GM12878 (cell line): Measurements from ENCODE around the gene PRM1. TPM values are rescaled to one million over a fixed set of nuclear protein-coding genes. Genes with fewer than 3 reads are reported as not detected.

ENCODE experiments used
- ATAC-seq: fragments of 200-7000 bp; cut with Tn5 transposase; 3 replicates; pipeline ENCODE4 v1.9.1; 2020; ENCODE audit warnings: mild to moderate bottlenecking, moderate library complexity
- BruUV-seq: library from RNA; stranded (reverse); fragments of 400-500 nt; replicated peaks from 2 replicates; lab custom pipeline; 2021; lab: Mats Ljungman, UMichigan
- CTCF ChIA-PET: fragments of 300-600 bp; sonication (Branson Sonifier 250); formaldehyde crosslinking; extraction: SDS; loops from one replicate; lab custom pipeline; 2021; ENCODE audit warnings: inconsistent platforms; lab: Yijun Ruan, JAX
- POLR2A ChIA-PET: fragments of 350-600 bp; formaldehyde crosslinking; extraction: SDS; loops from one replicate; lab custom pipeline; 2021; ENCODE audit warnings: inconsistent platforms; lab: Charles Lee
- RAD21 ChIA-PET: fragments of 300-600 bp; sonication (Branson Sonifier 250); formaldehyde crosslinking; loops from one replicate; lab custom pipeline; 2023; ENCODE audit warnings: antibody characterized with exemption; ENCODE audit not compliant: unreplicated experiment; lab: Charles Lee
- SMC1A ChIA-PET: fragments of 300-600 bp; sonication (Branson Sonifier 250); formaldehyde crosslinking; loops from one replicate; lab custom pipeline; 2023; ENCODE audit not compliant: unreplicated experiment, uncharacterized antibody; lab: Charles Lee
- DNase-seq: peaks from one replicate; pipeline ENCODE4 v3.0.0-alpha.2; 2011; ENCODE audit warnings: low read depth, low spot score
- FAIRE-seq: peaks from 3 replicates; lab custom pipeline; 2011; peaks lifted over from hg19 to GRCh38; lab: Jason Lieb, UNC
- H2AFZ ChIP-seq: 2 replicates; pipeline ENCODE4 v1.6.0; 2011; ENCODE audit warnings: low read depth, low read length, control low read depth; ENCODE audit not compliant: control insufficient read depth
- H3K27ac ChIP-seq: 2 replicates; pipeline ENCODE4 v1.5.1; 2011; ENCODE audit warnings: control low read depth; ENCODE audit not compliant: control insufficient read depth, insufficient read depth
- H3K27me3 ChIP-seq, 2 experiments: replicated peaks in 1 of 2; 2 replicates each; pipeline versions ENCODE4 v1.6.0 to v1.6.1; 2011; ENCODE audit warnings: low read length in 1 of 2; ENCODE audit not compliant: control insufficient read depth in 2 of 2, insufficient read depth in 2 of 2
- H3K36me3 ChIP-seq, 2 experiments: 2 replicates each; pipeline ENCODE4 v1.5.1; 2011; ENCODE audit warnings: low read length in 1 of 2; ENCODE audit not compliant: control insufficient read depth in 2 of 2, insufficient read depth in 2 of 2
- H3K4me1 ChIP-seq: 2 replicates; pipeline ENCODE4 v1.6.1; 2011; ENCODE audit warnings: mild to moderate bottlenecking, low read length, moderate library complexity, mixed read lengths; ENCODE audit not compliant: control insufficient read depth, insufficient read depth
- H3K4me2 ChIP-seq: 2 replicates; pipeline ENCODE4 v1.6.0; 2011; ENCODE audit warnings: control low read depth; ENCODE audit not compliant: control insufficient read depth, insufficient read depth
- H3K4me3 ChIP-seq: fragments of 200-600 bp; sonication (generic); 2 replicates; pipeline ENCODE4 v1.5.1; 2016
- H3K79me2 ChIP-seq: 2 replicates; pipeline ENCODE4 v1.6.0; 2011; ENCODE audit warnings: low read length; ENCODE audit not compliant: control insufficient read depth, insufficient read depth
- H3K9ac ChIP-seq: 2 replicates; pipeline ENCODE4 v1.8.0; 2011; ENCODE audit warnings: low read length, control low read depth, mixed read lengths; ENCODE audit not compliant: control insufficient read depth, insufficient read depth
- H3K9me3 ChIP-seq: replicated peaks from 3 replicates; pipeline ENCODE4 v1.5.1; 2011; ENCODE audit warnings: mild to moderate bottlenecking, low read length; ENCODE audit not compliant: control insufficient read depth, insufficient read depth
- H4K20me1 ChIP-seq: 2 replicates; pipeline ENCODE4 v1.6.0; 2011; ENCODE audit not compliant: control insufficient read depth, insufficient read depth
- HDGF ChIP-seq: fragments of 450-650 bp; IDR thresholded peaks from 2 replicates; pipeline ENCODE4 v1.6.1; 2016; ENCODE audit warnings: antibody characterized with exemption
- KDM1A ChIP-seq: fragments of 200-600 bp; sonication (generic); IDR thresholded peaks from 2 replicates; pipeline ENCODE4 v1.6.1; 2016; ENCODE audit warnings: borderline replicate concordance
- NR2F1 ChIP-seq: fragments of 450-650 bp; conservative IDR thresholded peaks from 2 replicates; pipeline ENCODE4 v1.6.1; 2017; ENCODE audit warnings: mild to moderate bottlenecking
- WRNIP1 ChIP-seq: IDR thresholded peaks from 2 replicates; pipeline ENCODE4 v1.6.1; 2011; ENCODE audit warnings: low read depth, low read length, improper control_type of control experiment, borderline replicate concordance
- WGBS: methylation state at CpG from one replicate; pipeline ENCODE4 v1.1.6; 2016; ENCODE audit warnings: low lambda C conversion rate; ENCODE audit not compliant: insufficient replicate concordance, insufficient coverage; ENCODE audit errors: missing lambda C conversion rate; 5-methylcytosine and 5-hydroxymethylcytosine counted together
- in situ Hi-C: fragments of 300-500 bp; cut with MboI; formaldehyde crosslinking; loops from 9 replicates; pipeline ENCODE4 v1.14.3; 2018; ENCODE audit warnings: mixed read lengths
- intact Hi-C: fragments of 100-400 bp; cut with micrococcal nuclease; formaldehyde crosslinking; loops from one replicate; pipeline ENCODE4 v1.14.2; 2022; ENCODE audit not compliant: unreplicated experiment
- polyA plus RNA-seq, 11 experiments: library from polyadenylated mRNA; depleted of rRNA in 4 of 11; unstranded in 6 of 11; stranded (reverse) in 5 of 11; fragments of >200 nt; fragmentation: Nextera tagmentation in 4 of 11; fragmentation: Illumina TruSeq in 1 of 11; extraction: Ambion mirVana in 4 of 11; extraction: Trizol in 1 of 11; gene quantifications; 1 replicate in 1 of 11; 2 replicates in 10 of 11; pipeline versions ENCODE4 v1.2.1 to v1.2.3, GENCODE V29; 2011 to 2016; ENCODE audit warnings: inconsistent platforms in 2 of 11, missing spikeins in 2 of 11, low read depth in 1 of 11
- total RNA-seq, 4 experiments: library from RNA; depleted of rRNA in 3 of 4; stranded (reverse); fragments of >200 nt in 3 of 4; fragmentation: Illumina TruSeq in 1 of 4; extraction: Trizol in 1 of 4; gene quantifications; 2 replicates each; pipeline versions ENCODE4 v1.2.1 to v1.2.3, GENCODE V29; 2013 to 2021

The PRM1 gene
- total and polyA plus RNA-seq, 10 of the 15 experiments (the other 5 are each of a cell fraction or from before 2014, with no cell fraction given), result 0.20 TPM; not detected in 9

- H3K27ac ChIP-seq, result no peak overlapping the region
- FAIRE-seq, result no peak
- POLR2A ChIA-PET, result interaction anchor here (0.6 kb wide), 1 partner anchor 34 kb away, joined by 4 read pairs; no protein-coding TSS in a partner anchor
- H3K9ac ChIP-seq, result no peak overlapping the region
- BruUV-seq, result no TSS peak
- no peaks in the 10 kb centered on the region for H3K79me2 ChIP-seq
- WGBS, result 77% methylated on average over 23 of the region's 23 CpGs
- no peak for DNase-seq
- TF ChIP-seq HDGF, result no peak
- no peak for TF ChIP-seq WRNIP1
- TF ChIP-seq KDM1A, result no peak
- CTCF ChIA-PET, result no interaction called here
- H2AFZ ChIP-seq, result no peak overlapping the region
- RAD21 ChIA-PET, result no interaction called here
- H3K36me3 ChIP-seq, result no peaks in the 10 kb centered on the region
- H3K4me3 ChIP-seq, result no peak overlapping the region
- peaks cover 26% of the 10 kb centered on the region for H3K4me1 ChIP-seq
- in situ Hi-C loops, result no loop called here
- no peaks in the 10 kb centered on the region; the same call in 2 of the 3 replicates for H3K9me3 ChIP-seq
- no peak for ATAC-seq
- no peaks in the 10 kb centered on the region; a peak in 1 of 4 replicates for H3K27me3 ChIP-seq
- intact Hi-C loops, result no loop called here
- H4K20me1 ChIP-seq, result no peaks in the 10 kb centered on the region
- H3K4me2 ChIP-seq, result no peak overlapping the region
- SMC1A ChIA-PET, result interaction anchor here (1.3 kb wide), 1 partner anchor 8 kb away, joined by 4 read pairs; no protein-coding TSS in a partner anchor
These were observed 35.3 kb upstream of the PRM1 start for GRCh38 chr16:11316331-11317015.

GRCh38 chr16:11315510-11315909, 34.4 kb upstream of the PRM1 start:
- in situ Hi-C loops (no loop called here), intact Hi-C loops (no loop called here)
- Histone ChIP-seq H3K9ac (no peak overlapping the region), H3K4me2 (no peak overlapping the region), H2AFZ (no peak overlapping the region), H3K9me3 (no peaks in the 10 kb centered on the region; the same call in 2 of the 3 replicates), H3K4me3 (no peak overlapping the region), H3K4me1 (peaks cover 31% of the 10 kb centered on the region), H3K36me3 (no peaks in the 10 kb centered on the region), H3K27me3 (no peaks in the 10 kb centered on the region; a peak in 1 of 4 replicates), H3K79me2 (no peaks in the 10 kb centered on the region), H4K20me1 (no peaks in the 10 kb centered on the region), H3K27ac (no peak overlapping the region)
- RAD21 ChIA-PET, result interaction anchor here (1.0 to 8.5 kb wide), 2 partner anchors 39 to 59 kb away, joined by 4 to 104 read pairs; partner anchors contain the start of gene SOCS1
- no TSS peak for BruUV-seq
- SMC1A ChIA-PET, result interaction anchor here (1.3 kb wide), 1 partner anchor 9 kb away, joined by 4 read pairs; no protein-coding TSS in a partner anchor
- no peak for ATAC-seq
- TF ChIP-seq NR2F1, result no peak
- DNase-seq, result no peak
- CTCF ChIA-PET, result no interaction called here
- WGBS, result 84% methylated on average over 12 of the region's 13 CpGs
- FAIRE-seq, result no peak
- POLR2A ChIA-PET, result no interaction called here
